Ishikawa (cell line): ENCODE results near the gene NEGR1.
A peak's percentile ranks its signal among the peaks of the same experiment; 100 is the strongest.

Source experiments
- CEBPB ChIP-seq: IDR thresholded peaks from 2 replicates; pipeline ENCODE4 v1.6.1; 2012
- CREB1 ChIP-seq: IDR thresholded peaks from 2 replicates; pipeline ENCODE4 v1.6.1; 2012; ENCODE audit warnings: low read depth
- EGR1 ChIP-seq: IDR thresholded peaks from 2 replicates; pipeline ENCODE4 v1.6.1; 2012
- EP300 ChIP-seq: IDR thresholded peaks from 2 replicates; pipeline ENCODE4 v1.6.1; 2012; ENCODE audit warnings: borderline replicate concordance
- FOXM1 ChIP-seq: IDR thresholded peaks from 2 replicates; pipeline ENCODE4 v1.6.1; 2012; ENCODE audit warnings: low read depth, borderline replicate concordance
- MAX ChIP-seq: IDR thresholded peaks from 2 replicates; pipeline ENCODE4 v1.6.1; 2012
- NFIC ChIP-seq: IDR thresholded peaks from 2 replicates; pipeline ENCODE4 v1.6.1; 2012
- RAD21 ChIP-seq: IDR thresholded peaks from 2 replicates; pipeline ENCODE4 v1.6.1; 2012; ENCODE audit warnings: low read depth
- REST ChIP-seq: IDR thresholded peaks from 2 replicates; pipeline ENCODE4 v1.6.1; 2012; ENCODE audit warnings: low read depth, mild to moderate bottlenecking
- TAF1 ChIP-seq: IDR thresholded peaks from 2 replicates; pipeline ENCODE4 v1.6.1; 2012; ENCODE audit warnings: low read depth, mild to moderate bottlenecking
- TCF12 ChIP-seq: IDR thresholded peaks from 2 replicates; pipeline ENCODE4 v1.6.1; 2012; ENCODE audit warnings: low read depth
- TEAD4 ChIP-seq: IDR thresholded peaks from 2 replicates; pipeline ENCODE4 v1.6.1; 2012
- USF1 ChIP-seq: IDR thresholded peaks from 2 replicates; pipeline ENCODE4 v1.6.1; 2012
- YY1 ChIP-seq: IDR thresholded peaks from 2 replicates; pipeline ENCODE4 v1.6.1; 2012; ENCODE audit warnings: low read depth
- ZBTB7A ChIP-seq: IDR thresholded peaks from 2 replicates; pipeline ENCODE4 v1.6.1; 2012; ENCODE audit warnings: low read depth

The NEGR1 gene

GRCh38 chr1:72282271-72283021, at the start of gene NEGR1:
NEGR1 (minus strand) TSS chr1:72282539.
- TF ChIP-seq CREB1 (no peak), ZBTB7A (no peak), CEBPB (no peak), USF1 (no peak), REST (no peak), EP300 (no peak), TCF12 (no peak), TAF1 (no peak), RAD21 (no peak; the same call in 1 of the 2 replicates), TEAD4 (no peak), FOXM1 (no peak), MAX (peak; percentile 42; the same call in 1 of the 2 replicates), YY1 (no peak), EGR1 (0 out of 2 replicates have a peak, but pooled peaks have one; percentile 24), NFIC (0 out of 2 replicates have a peak, but pooled peaks have one; percentile 9)

- TF ChIP-seq REST (no peak), FOXM1 (no peak), ZBTB7A (no peak), CEBPB (no peak), TCF12 (no peak)
Observed at GRCh38 chr1:72326494-72326893, 44.2 kb upstream of the NEGR1 start.

- TF ChIP-seq EP300 (no peak), FOXM1 (no peak)
Observed at GRCh38 chr1:72324451-72324850, 42.1 kb upstream of the NEGR1 start.

- TF ChIP-seq TEAD4 (no peak), MAX (no peak), CREB1 (no peak), ZBTB7A (no peak), TCF12 (no peak), REST (no peak), EGR1 (no peak), NFIC (no peak), EP300 (no peak), FOXM1 (no peak), TAF1 (no peak), CEBPB (no peak), RAD21 (no peak), USF1 (no peak), YY1 (no peak)
Observed at GRCh38 chr1:72322910-72323309, 40.6 kb upstream of the NEGR1 start.

- TF ChIP-seq TCF12 (no peak), TEAD4 (no peak), EGR1 (no peak), TAF1 (no peak), YY1 (no peak), MAX (no peak), EP300 (no peak), FOXM1 (no peak), USF1 (no peak), RAD21 (no peak)
Observed at GRCh38 chr1:72296501-72296900, 14.2 kb upstream of the NEGR1 start.
